KMS-11 (cell line): ENCODE measurements around the gene RPL35.
"Not testable (repeated sequence)": the region's sequence is repeated elsewhere in the genome, so short reads cannot be mapped to it uniquely, and the experiment has no call there.

Source experiments
- H2AFZ ChIP-seq: fragments of 200-600 bp; sonication (generic); 2 replicates; pipeline ENCODE4 v1.6.1; 2016; ENCODE audit warnings: antibody characterized with exemption, mixed run types, low read depth
- H3K27ac ChIP-seq: fragments of 200-600 bp; sonication (generic); 2 replicates; pipeline ENCODE4 v1.6.1; 2016; ENCODE audit warnings: mild to moderate bottlenecking, mixed run types
- H3K27me3 ChIP-seq: fragments of 200-600 bp; sonication (generic); 2 replicates; pipeline ENCODE4 v1.6.1; 2017; ENCODE audit warnings: mild to moderate bottlenecking, low read depth, mixed run types, moderate library complexity; ENCODE audit not compliant: insufficient read depth
- H3K36me3 ChIP-seq: fragments of 200-600 bp; sonication (generic); 2 replicates; pipeline ENCODE4 v1.6.1; 2017; ENCODE audit warnings: mild to moderate bottlenecking, mixed run types; ENCODE audit not compliant: insufficient read depth
- H3K4me1 ChIP-seq: fragments of 200-600 bp; sonication (generic); 2 replicates; pipeline ENCODE4 v1.6.1; 2016; ENCODE audit warnings: mild to moderate bottlenecking, low read depth, mixed run types; ENCODE audit not compliant: poor library complexity, severe bottlenecking
- H3K4me2 ChIP-seq: fragments of 200-600 bp; sonication (generic); 2 replicates; pipeline ENCODE4 v1.7.0; 2016; ENCODE audit warnings: mild to moderate bottlenecking, mixed run types
- H3K4me3 ChIP-seq: fragments of 200-600 bp; sonication (generic); IDR thresholded peaks from 2 replicates; pipeline ENCODE4 v1.6.1; 2017; ENCODE audit warnings: low read depth, low read length, mixed read lengths; ENCODE audit not compliant: insufficient read depth
- H3K79me2 ChIP-seq: fragments of 200-600 bp; sonication (generic); 2 replicates; pipeline ENCODE4 v1.6.1; 2016; ENCODE audit warnings: low read depth, mixed run types; ENCODE audit not compliant: insufficient read depth
- H3K9ac ChIP-seq: fragments of 200-600 bp; sonication (generic); 2 replicates; pipeline ENCODE4 v1.6.1; 2016; ENCODE audit warnings: mild to moderate bottlenecking, mixed run types
- H4K20me1 ChIP-seq: fragments of 200-600 bp; sonication (generic); 2 replicates; pipeline ENCODE4 v1.6.1; 2016; ENCODE audit warnings: mild to moderate bottlenecking, mixed run types; ENCODE audit not compliant: insufficient read depth
- TF ChIP-seq, protein P1 (sequence below): fragments of 200-600 bp; sonication (generic); conservative IDR thresholded peaks from 2 replicates; pipeline ENCODE4 v1.6.1; 2017; ENCODE audit warnings: low read depth, mild to moderate bottlenecking, antibody characterized with exemption, low read length, moderate library complexity, mixed read lengths

The RPL35 gene

DNA sequence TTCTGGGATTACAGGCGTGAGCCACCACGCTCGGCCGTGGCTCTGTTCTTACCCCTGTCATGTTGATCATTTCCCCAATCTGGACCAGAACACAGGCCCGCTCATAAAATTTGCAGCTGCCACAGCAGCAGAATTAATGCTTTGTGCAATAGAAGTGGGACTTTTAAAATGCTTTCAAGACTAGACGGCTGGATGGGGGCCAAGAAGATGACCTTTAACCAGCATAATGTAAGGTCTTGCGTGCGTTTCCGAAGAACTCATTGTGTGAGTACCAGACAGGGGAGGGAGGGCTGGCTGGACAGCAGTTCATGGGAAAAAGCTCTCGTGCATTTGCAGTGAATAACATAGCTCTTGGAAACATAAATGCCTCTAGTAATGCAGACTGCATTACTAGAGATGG is 12.0 kb downstream of the RPL35 start:
- H3K9ac ChIP-seq = no peak overlapping the region
- no peak overlapping the region for H2AFZ ChIP-seq
- no peak overlapping the region for H3K4me3 ChIP-seq
- no peak overlapping the region for H3K4me2 ChIP-seq
- no peaks in the 10 kb centered on the region for H4K20me1 ChIP-seq
- no peaks in the 10 kb centered on the region for H3K36me3 ChIP-seq
- TF ChIP-seq, protein P1, sequence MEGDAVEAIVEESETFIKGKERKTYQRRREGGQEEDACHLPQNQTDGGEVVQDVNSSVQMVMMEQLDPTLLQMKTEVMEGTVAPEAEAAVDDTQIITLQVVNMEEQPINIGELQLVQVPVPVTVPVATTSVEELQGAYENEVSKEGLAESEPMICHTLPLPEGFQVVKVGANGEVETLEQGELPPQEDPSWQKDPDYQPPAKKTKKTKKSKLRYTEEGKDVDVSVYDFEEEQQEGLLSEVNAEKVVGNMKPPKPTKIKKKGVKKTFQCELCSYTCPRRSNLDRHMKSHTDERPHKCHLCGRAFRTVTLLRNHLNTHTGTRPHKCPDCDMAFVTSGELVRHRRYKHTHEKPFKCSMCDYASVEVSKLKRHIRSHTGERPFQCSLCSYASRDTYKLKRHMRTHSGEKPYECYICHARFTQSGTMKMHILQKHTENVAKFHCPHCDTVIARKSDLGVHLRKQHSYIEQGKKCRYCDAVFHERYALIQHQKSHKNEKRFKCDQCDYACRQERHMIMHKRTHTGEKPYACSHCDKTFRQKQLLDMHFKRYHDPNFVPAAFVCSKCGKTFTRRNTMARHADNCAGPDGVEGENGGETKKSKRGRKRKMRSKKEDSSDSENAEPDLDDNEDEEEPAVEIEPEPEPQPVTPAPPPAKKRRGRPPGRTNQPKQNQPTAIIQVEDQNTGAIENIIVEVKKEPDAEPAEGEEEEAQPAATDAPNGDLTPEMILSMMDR = no peak
- H3K27ac ChIP-seq = no peak overlapping the region
- no peaks in the 10 kb centered on the region for H3K27me3 ChIP-seq
- H3K4me1 ChIP-seq = peaks cover 6% of the 10 kb centered on the region
- H3K79me2 ChIP-seq = no peaks in the 10 kb centered on the region

DNA sequence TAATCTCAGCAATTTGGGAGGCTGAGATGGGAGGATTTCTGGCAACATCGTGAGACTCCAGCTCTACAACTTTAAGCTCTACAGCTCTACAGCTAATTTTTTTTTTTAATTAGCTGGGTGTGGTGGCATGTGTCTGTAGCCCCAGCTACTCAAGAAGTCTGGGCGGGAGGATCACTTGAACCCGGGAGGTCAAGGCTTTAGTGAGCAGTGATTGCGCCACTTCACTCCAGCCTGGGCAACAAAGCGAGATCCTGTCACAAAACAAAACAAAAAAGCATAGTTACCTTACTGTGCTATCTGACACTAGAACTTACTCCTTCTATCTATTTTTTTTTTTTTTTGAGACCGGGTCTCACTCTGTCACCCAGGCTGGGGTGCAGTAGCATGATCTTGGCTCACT is 14.8 kb downstream of the RPL35 start:
- Histone ChIP-seq H3K4me1 (no peaks in the 10 kb centered on the region), H3K9ac (no peak overlapping the region), H3K27me3 (no peaks in the 10 kb centered on the region), H3K4me3 (no peak overlapping the region), H3K79me2 (no peaks in the 10 kb centered on the region), H3K27ac (no peak overlapping the region), H3K4me2 (no peak overlapping the region), H3K36me3 (no peaks in the 10 kb centered on the region), H2AFZ (no peak overlapping the region), H4K20me1 (no peaks in the 10 kb centered on the region)
- TF ChIP-seq, protein P1 = no peak

DNA sequence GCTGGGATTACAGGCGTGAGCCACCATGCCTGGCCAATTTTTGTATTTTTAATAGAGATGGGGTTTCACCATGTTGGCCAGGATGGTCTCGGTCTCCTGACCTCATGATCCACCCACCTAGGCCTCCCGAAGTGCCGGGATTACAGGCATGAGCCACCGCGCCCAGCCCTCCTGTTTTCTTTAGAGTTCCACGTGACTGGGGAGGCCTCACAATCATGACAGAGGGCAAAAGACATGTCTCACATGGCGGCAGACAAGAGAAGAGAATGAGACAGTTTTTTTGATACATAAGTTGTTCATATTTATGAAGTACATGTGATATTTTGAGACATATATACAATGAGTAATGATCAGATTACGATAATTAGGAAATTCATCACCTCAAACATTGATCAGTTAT is 15.3 kb downstream of the RPL35 start:
- H2AFZ ChIP-seq, H3K27ac ChIP-seq, H4K20me1 ChIP-seq, H3K4me2 ChIP-seq, H3K9ac ChIP-seq, H3K79me2 ChIP-seq, H3K4me1 ChIP-seq, H3K4me3 ChIP-seq, H3K27me3 ChIP-seq, H3K36me3 ChIP-seq: not testable (repeated sequence)

DNA sequence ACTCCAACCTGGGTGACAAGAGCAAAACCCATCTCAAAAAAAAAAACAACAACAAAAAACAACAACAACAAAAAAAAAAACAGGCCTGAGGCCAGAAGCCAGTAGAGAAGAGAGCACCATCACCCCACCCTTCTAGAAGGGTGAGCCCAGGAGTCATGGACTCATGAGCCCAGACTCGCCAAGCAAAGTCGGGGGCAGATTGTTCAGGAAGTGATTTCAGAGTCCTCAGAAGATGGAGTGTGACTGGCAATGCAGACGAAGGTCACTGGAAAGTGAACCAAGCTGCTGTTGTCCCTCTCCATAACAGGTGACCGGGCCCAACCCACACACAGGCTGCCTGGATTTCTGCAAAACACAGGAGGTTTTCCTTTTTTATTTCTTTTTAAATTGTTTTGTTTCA is 17.5 kb downstream of the RPL35 start:
- no peaks in the 10 kb centered on the region for H3K27me3 ChIP-seq
- no peak overlapping the region for H3K4me2 ChIP-seq
- no peaks in the 10 kb centered on the region for H4K20me1 ChIP-seq
- no peak overlapping the region for H2AFZ ChIP-seq
- no peak overlapping the region for H3K9ac ChIP-seq
- no peak overlapping the region for H3K27ac ChIP-seq
- H3K79me2 ChIP-seq = no peaks in the 10 kb centered on the region
- H3K4me3 ChIP-seq = no peak overlapping the region
- no peaks in the 10 kb centered on the region for H3K4me1 ChIP-seq
- TF ChIP-seq, protein P1 = no peak
- no peaks in the 10 kb centered on the region for H3K36me3 ChIP-seq

DNA sequence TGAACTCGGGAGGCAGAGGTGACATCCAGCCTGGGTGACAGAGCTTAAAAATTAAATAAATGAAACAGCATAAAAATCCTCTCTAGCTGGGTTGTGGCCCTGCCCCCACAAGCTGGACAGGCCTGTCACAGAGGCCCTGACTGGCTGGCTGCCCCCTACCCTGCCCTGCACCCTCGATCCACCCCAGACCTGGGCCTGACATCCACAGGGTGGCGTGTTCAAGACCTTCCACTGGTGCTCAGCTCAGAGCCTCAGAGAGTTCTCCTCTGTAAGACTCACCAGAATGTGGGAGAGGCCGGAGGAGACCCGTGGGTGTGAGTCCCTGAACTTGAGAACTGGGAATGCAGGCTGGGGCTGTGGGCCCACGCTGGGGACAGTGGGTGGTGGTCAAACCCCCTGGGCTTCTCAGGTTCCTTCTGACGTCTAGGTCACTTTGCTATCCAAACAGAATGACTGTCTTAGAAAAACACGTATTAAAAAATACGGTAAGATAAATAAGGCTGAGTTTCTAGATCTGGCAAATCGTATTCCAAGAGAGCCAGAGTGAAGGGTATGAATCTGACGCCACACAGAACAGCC is 18.2 kb downstream of the RPL35 start:
- Histone ChIP-seq H3K27ac (no peak overlapping the region), H2AFZ (no peak overlapping the region), H3K36me3 (no peaks in the 10 kb centered on the region), H3K4me3 (no peak overlapping the region), H3K27me3 (no peaks in the 10 kb centered on the region), H4K20me1 (no peaks in the 10 kb centered on the region), H3K4me2 (no peak overlapping the region), H3K79me2 (no peaks in the 10 kb centered on the region), H3K9ac (no peak overlapping the region), H3K4me1 (no peaks in the 10 kb centered on the region)
- TF ChIP-seq, protein P1 = no peak
